GM21576 (cell line): ENCODE results near the gene SLC4A11.
A peak's percentile ranks its signal among the peaks of the same experiment; 100 is the strongest.
"Not testable (repeated sequence)": the region's sequence is repeated elsewhere in the genome, so short reads cannot be mapped to it uniquely, and the experiment has no call there.

ENCODE experiments used
- ATAC-seq: cut with Tn5 transposase; IDR thresholded peaks from one replicate; pipeline ENCODE4 v1.9.1; 2021; ENCODE audit warnings: mild to moderate bottlenecking, moderate library complexity; ENCODE audit not compliant: unreplicated experiment

SLC4A11 gene

GRCh38 chr20:3229158-3229557 lies 9.8 kb downstream of the SLC4A11 start:
- ATAC-seq = no peak

- no peak for ATAC-seq
Observed at GRCh38 chr20:3228750-3229032, 10.3 kb downstream of the SLC4A11 start.

- no peak for ATAC-seq
Observed at GRCh38 chr20:3227936-3228749, 10.8 kb downstream of the SLC4A11 start.

- ATAC-seq = no peak
Observed at GRCh38 chr20:3227506-3227905, 11.5 kb downstream of the SLC4A11 start.

- ATAC-seq = no peak
Observed at GRCh38 chr20:3226864-3227263, 12.1 kb downstream of the SLC4A11 start.

- no peak for ATAC-seq
Observed at GRCh38 chr20:3226093-3226492, 12.9 kb downstream of the SLC4A11 start.

GRCh38 chr20:3224681-3225421 lies 14.1 kb downstream of the SLC4A11 start:
- ATAC-seq = no peak

- no peak for ATAC-seq
Observed at GRCh38 chr20:3223994-3224680, 14.9 kb downstream of the SLC4A11 start.

- ATAC-seq = no peak
Observed at GRCh38 chr20:3223651-3223993, 15.4 kb downstream of the SLC4A11 start.

- peak; percentile 65 for ATAC-seq
Observed at GRCh38 chr20:3222635-3223600, 16.1 kb downstream of the SLC4A11 start.

- ATAC-seq = no peak
Observed at GRCh38 chr20:3221398-3222226, 17.4 kb downstream of the SLC4A11 start.

- no peak for ATAC-seq
Observed at GRCh38 chr20:3218307-3218988, 20.5 kb downstream of the SLC4A11 start.

GRCh38 chr20:3215359-3215917 lies 23.6 kb downstream of the SLC4A11 start:
- ATAC-seq = not testable (repeated sequence)

- no peak for ATAC-seq
Observed at GRCh38 chr20:3213226-3213625, 25.8 kb downstream of the SLC4A11 start.

GRCh38 chr20:3210346-3210745 lies 28.6 kb downstream of the SLC4A11 start:
- ATAC-seq = no peak

GRCh38 chr20:3209946-3210317 lies 29.1 kb downstream of the SLC4A11 start:
- ATAC-seq = no peak

GRCh38 chr20:3209257-3209945 lies 29.6 kb downstream of the SLC4A11 start, which contains the start of gene ITPA:
ITPA (plus strand) TSS chr20:3209498; CDS start chr20:3209552, 54 bp downstream.
- no peak for ATAC-seq

- ATAC-seq = no peak
Observed at GRCh38 chr20:3208786-3209256, 30.2 kb downstream of the SLC4A11 start.
